OCI-LY3 (cell line): ENCODE data around the gene CAMTA2.

Source experiments
- H2AFZ ChIP-seq: fragments of 200-600, 300-600 bp; shearing (Covaris generic); 2 replicates; pipeline ENCODE4 v1.6.0; 2014; ENCODE audit warnings: antibody characterized with exemption, low read depth, low read length
- H3K27ac ChIP-seq: fragments of 200-600, 300-600 bp; sonication (generic); 2 replicates; pipeline ENCODE4 v1.5.1; 2014; ENCODE audit warnings: mild to moderate bottlenecking, low read length, moderate library complexity, mixed read lengths
- H3K27me3 ChIP-seq: fragments of 200-600, 300-600 bp; sonication (generic); 2 replicates; pipeline ENCODE4 v1.6.1; 2014; ENCODE audit warnings: low read depth, low read length, mixed read lengths
- H3K36me3 ChIP-seq: fragments of 200-600, 300-600 bp; sonication (generic); replicated peaks from 2 replicates; pipeline ENCODE3; 2014; ENCODE audit warnings: low read depth, low read length, mixed read lengths
- H3K4me1 ChIP-seq: fragments of 300-600, 200-600 bp; sonication (generic); 2 replicates; pipeline ENCODE4 v1.6.1; 2014; ENCODE audit warnings: low read length, mixed read lengths
- H3K4me2 ChIP-seq: fragments of 200-600, 300-600 bp; sonication (generic); 2 replicates; pipeline ENCODE4 v1.6.1; 2014; ENCODE audit warnings: low read length, mixed read lengths
- H3K4me3 ChIP-seq: fragments of 300-600, 200-600 bp; sonication (generic); 2 replicates; pipeline ENCODE4 v1.5.1; 2014; ENCODE audit warnings: antibody characterized with exemption, mild to moderate bottlenecking, low read length, moderate library complexity
- H3K79me2 ChIP-seq: fragments of 300-600, 200-600 bp; shearing (Covaris generic); 2 replicates; pipeline ENCODE4 v1.6.1; 2014; ENCODE audit warnings: mild to moderate bottlenecking, low read length, mixed read lengths
- H3K9ac ChIP-seq: fragments of 300-600, 200-600 bp; shearing (Covaris generic); 2 replicates; pipeline ENCODE4 v1.6.0; 2014; ENCODE audit warnings: mild to moderate bottlenecking, low read length, moderate library complexity
- H3K9me3 ChIP-seq: fragments of 200-600, 300-600 bp; shearing (Covaris generic); 2 replicates; pipeline ENCODE4 v1.6.1; 2014; ENCODE audit warnings: low read length, mixed read lengths; ENCODE audit not compliant: insufficient read depth
- H4K20me1 ChIP-seq: fragments of 200-600, 300-600 bp; sonication (generic); 2 replicates; pipeline ENCODE4 v1.6.1; 2016; ENCODE audit warnings: low read length, mixed read lengths; ENCODE audit not compliant: insufficient read depth
- EZH2phosphoT487 ChIP-seq: fragments of 200-600 bp; shearing (Covaris generic); IDR thresholded peaks from 2 replicates; pipeline ENCODE4 v1.6.1; 2018; ENCODE audit warnings: antibody characterized with exemption, mixed run types, low read depth
- TF ChIP-seq, protein P1 (sequence below): fragments of 200-600, 300-600 bp; sonication (generic); IDR thresholded peaks from 2 replicates; pipeline ENCODE4 v1.5.1; 2014; ENCODE audit warnings: antibody characterized with exemption, low read length, low read depth

CAMTA2 gene

DNA sequence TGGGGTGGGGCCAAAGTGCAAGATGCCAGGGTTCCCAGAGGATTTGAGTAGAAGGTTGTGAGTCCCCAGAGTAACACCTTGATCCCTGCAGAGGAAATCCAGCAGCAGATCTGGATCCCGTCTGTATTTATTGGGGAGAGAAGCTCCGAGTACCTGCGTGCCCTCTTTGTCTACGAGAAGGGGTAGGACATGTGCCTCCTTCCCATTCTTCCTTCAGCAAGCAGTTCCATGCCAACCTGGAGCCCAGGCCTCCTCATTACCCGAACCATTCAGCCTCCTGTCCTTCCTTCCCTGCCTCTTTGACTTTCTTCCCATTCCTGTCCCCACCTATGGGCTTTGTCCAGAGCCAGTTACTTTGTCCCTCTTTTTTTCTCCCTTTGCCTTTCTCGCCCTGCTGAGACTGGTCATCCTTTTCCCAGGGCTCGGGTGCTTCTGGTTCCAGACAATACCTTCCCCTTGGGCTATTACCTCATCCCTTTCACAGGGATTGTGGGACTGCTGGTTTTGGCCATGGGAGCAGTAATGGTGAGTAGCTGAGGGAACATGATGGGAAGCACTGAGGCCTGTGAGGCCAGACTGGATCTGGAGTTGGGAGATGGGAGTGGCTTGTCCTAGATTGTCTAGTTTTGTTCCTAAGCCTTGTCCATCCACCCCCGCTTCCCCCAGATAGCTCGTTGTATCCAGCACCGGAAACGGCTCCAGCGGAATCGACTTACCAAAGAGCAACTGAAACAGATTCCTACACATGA, 44.5 kb downstream of the CAMTA2 start:
- H3K4me2 ChIP-seq, result no peak overlapping the region
- no peak overlapping the region for H2AFZ ChIP-seq
- peaks cover 30% of the 10 kb centered on the region for H4K20me1 ChIP-seq
- H3K27me3 ChIP-seq, result no peaks in the 10 kb centered on the region
- 0 out of 2 replicates have a peak overlapping the region, but pooled peaks have one; percentile 100 for H3K27ac ChIP-seq
- H3K4me3 ChIP-seq, result no peak overlapping the region
- H3K36me3 ChIP-seq, result peaks cover 58% of the 10 kb centered on the region
- peaks cover 93% of the 10 kb centered on the region for H3K79me2 ChIP-seq
- peaks cover 41% of the 10 kb centered on the region for H3K4me1 ChIP-seq
- no peak overlapping the region for H3K9ac ChIP-seq
- H3K9me3 ChIP-seq, result no peaks in the 10 kb centered on the region
- TF ChIP-seq, protein P1, sequence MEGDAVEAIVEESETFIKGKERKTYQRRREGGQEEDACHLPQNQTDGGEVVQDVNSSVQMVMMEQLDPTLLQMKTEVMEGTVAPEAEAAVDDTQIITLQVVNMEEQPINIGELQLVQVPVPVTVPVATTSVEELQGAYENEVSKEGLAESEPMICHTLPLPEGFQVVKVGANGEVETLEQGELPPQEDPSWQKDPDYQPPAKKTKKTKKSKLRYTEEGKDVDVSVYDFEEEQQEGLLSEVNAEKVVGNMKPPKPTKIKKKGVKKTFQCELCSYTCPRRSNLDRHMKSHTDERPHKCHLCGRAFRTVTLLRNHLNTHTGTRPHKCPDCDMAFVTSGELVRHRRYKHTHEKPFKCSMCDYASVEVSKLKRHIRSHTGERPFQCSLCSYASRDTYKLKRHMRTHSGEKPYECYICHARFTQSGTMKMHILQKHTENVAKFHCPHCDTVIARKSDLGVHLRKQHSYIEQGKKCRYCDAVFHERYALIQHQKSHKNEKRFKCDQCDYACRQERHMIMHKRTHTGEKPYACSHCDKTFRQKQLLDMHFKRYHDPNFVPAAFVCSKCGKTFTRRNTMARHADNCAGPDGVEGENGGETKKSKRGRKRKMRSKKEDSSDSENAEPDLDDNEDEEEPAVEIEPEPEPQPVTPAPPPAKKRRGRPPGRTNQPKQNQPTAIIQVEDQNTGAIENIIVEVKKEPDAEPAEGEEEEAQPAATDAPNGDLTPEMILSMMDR, result no peak
- no peak for TF ChIP-seq EZH2phosphoT487

DNA sequence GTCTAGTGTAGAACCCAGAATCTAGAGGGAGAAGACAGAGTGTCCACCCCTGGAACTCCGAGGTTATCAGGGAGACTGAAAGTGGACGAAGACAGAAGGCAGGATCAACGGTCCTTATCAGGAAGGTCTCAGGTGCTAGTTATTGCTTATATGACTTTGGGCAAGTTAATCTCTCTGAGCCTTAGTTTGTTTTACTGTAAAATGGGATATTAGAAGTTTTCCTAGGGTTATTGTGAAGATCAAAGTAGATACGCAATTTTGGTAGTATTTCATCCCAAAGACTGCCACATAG, 46.2 kb downstream of the CAMTA2 start:
- H4K20me1 ChIP-seq, result peaks cover 23% of the 10 kb centered on the region
- peaks cover 41% of the 10 kb centered on the region for H3K4me1 ChIP-seq
- no peaks in the 10 kb centered on the region for H3K27me3 ChIP-seq
- H2AFZ ChIP-seq, result no peak overlapping the region
- H3K4me3 ChIP-seq, result peak overlapping the region; percentile 98
- H3K9me3 ChIP-seq, result no peaks in the 10 kb centered on the region
- peak overlapping the region; percentile 97 for H3K9ac ChIP-seq
- TF ChIP-seq, protein P1, result no peak
- TF ChIP-seq EZH2phosphoT487, result no peak
- peak overlapping the region; percentile 90 for H3K27ac ChIP-seq
- peaks cover 76% of the 10 kb centered on the region for H3K79me2 ChIP-seq
- peaks cover 48% of the 10 kb centered on the region for H3K36me3 ChIP-seq
- H3K4me2 ChIP-seq, result peak overlapping the region; percentile 96

DNA sequence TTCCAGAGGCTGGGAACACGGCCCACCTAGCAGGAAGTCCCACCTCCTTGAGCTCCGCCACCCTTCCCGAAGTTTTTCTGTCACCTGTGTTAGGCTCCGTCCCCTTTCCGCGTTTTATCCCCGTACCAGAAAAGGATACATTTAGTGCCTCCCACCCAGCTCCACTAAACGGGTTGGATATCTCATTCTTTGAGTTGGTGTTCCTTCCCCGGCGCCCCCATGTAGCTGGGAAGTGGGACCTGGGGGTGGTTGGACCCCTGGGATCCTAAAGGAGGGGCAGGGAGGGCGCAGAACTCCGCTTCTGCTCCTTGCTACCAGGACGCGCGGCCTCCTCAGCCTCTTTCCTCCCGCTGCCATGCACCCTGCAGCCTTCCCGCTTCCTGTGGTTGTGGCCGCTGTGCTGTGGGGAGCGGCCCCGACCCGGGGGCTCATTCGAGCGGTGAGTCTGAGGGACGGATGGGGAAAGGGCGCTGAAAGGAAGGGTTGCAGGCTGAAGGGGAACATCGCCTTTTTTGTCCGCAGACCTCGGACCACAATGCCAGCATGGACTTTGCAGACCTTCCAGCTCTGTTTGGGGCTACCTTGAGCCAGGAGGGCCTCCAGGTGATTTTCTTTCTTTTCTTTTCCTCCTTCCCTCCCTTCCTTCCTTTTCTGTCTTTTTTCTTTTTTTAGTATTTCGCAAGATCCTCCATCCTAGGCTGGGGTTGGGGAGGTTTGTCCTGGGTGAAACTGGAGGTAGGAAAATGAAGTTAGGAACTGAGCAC, 46.7 kb downstream of the CAMTA2 start:
- H3K36me3 ChIP-seq, result peaks cover 43% of the 10 kb centered on the region
- peaks cover 19% of the 10 kb centered on the region for H4K20me1 ChIP-seq
- peaks cover 71% of the 10 kb centered on the region for H3K79me2 ChIP-seq
- H3K4me3 ChIP-seq, result peak overlapping the region; percentile 98
- TF ChIP-seq, protein P1, result no peak
- TF ChIP-seq EZH2phosphoT487, result no peak
- peaks cover 35% of the 10 kb centered on the region for H3K4me1 ChIP-seq
- peak overlapping the region; percentile 97 for H3K9ac ChIP-seq
- no peaks in the 10 kb centered on the region for H3K9me3 ChIP-seq
- peak overlapping the region; percentile 18; the same call in 1 of the 2 replicates for H2AFZ ChIP-seq
- H3K27me3 ChIP-seq, result no peaks in the 10 kb centered on the region
- peak overlapping the region; percentile 96 for H3K4me2 ChIP-seq
- H3K27ac ChIP-seq, result peak overlapping the region; percentile 90

DNA sequence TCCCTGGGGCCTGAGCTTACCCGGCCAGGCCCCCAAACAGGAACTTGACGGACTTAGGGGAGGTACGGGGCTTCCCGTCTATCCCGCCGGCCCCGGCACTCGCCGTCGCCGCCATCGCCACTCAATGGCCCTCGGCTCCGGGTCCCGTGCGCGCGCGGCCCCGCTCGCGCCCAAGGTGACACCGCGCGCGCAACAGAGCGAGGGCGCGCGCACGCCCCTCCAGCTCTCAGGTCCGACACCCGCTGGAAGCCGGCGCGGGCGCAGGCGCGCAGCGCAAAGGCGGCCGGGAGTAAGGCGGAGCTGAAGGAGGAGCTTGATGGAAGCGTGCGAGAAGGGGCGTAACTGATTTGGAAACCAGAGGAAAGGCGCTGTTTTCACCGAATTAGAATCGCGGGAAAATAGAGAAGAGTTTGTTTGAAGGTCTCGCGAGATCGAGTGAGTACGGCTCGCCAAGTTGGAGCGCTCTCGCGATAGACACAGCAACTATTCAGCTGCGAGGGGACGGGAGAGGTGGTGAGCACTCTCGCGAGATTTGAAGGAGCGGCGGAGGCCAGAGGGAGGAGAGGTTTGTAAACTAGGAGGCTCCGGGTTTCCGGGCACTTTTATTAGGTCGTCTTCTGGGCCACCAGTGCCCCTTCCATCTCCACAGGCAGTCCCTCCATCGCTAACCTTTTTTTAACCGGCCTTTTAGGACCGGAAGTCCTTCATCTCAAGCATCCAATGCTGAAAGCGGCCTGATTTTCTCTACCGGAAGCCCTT, 47.5 kb downstream of the CAMTA2 start, which contains the start of the genes RNF167 and SLC25A11:
RNF167 (plus strand) TSS at position 473 of the 759 bp plus-strand sequence. CDS start 642 bp downstream, outside the sequence.
SLC25A11 (minus strand) TSS at position 251 of the 759 bp plus-strand sequence; CDS start at position 115, 136 bp downstream.
- no peaks in the 10 kb centered on the region for H3K9me3 ChIP-seq
- peak within 1 kb of the TSS; percentile 97 for H3K9ac ChIP-seq
- TF ChIP-seq, protein P1, result no peak
- TF ChIP-seq EZH2phosphoT487, result no peak
- peak within 1 kb of the TSS; percentile 90 for H3K27ac ChIP-seq
- peaks cover 12% of the 10 kb centered on the region for H4K20me1 ChIP-seq
- peak within 1 kb of the TSS; percentile 98 for H3K4me3 ChIP-seq
- H3K79me2 ChIP-seq, result peaks cover 63% of the 10 kb centered on the region
- H3K36me3 ChIP-seq, result peaks cover 37% of the 10 kb centered on the region
- peak within 1 kb of the TSS; percentile 18; the same call in 1 of the 2 replicates for H2AFZ ChIP-seq
- H3K4me1 ChIP-seq, result peaks cover 28% of the 10 kb centered on the region
- H3K4me2 ChIP-seq, result peak within 1 kb of the TSS; percentile 99
- no peaks in the 10 kb centered on the region for H3K27me3 ChIP-seq
